Measurements from ENCODE around the gene PPP3CA.

The PPP3CA gene

GRCh38 chr4:101347267-101347556 lies at the start of gene PPP3CA:
Gene PPP3CA (minus strand): TSS chr4:101347526.
- no peak for DNase-seq

- DNase-seq, result no peak
These were observed 45.9 kb upstream of the PPP3CA start for GRCh38 chr4:101393256-101393655.

- DNase-seq, result no peak
These were observed 23.4 kb upstream of the PPP3CA start for GRCh38 chr4:101370663-101371210.

- DNase-seq, result no peak
These were observed 19.9 kb upstream of the PPP3CA start for GRCh38 chr4:101367201-101367600.

GRCh38 chr4:101366331-101366730 lies 19.0 kb upstream of the PPP3CA start:
- no peak for DNase-seq

GRCh38 chr4:101357751-101358150 lies 10.4 kb upstream of the PPP3CA start:
- no peak for DNase-seq

- no peak for DNase-seq
These were observed 9.6 kb upstream of the PPP3CA start for GRCh38 chr4:101356928-101357327.

- DNase-seq, result no peak
These were observed 8.7 kb upstream of the PPP3CA start for GRCh38 chr4:101355767-101356702.

- DNase-seq, result no peak
These were observed 7.9 kb upstream of the PPP3CA start for GRCh38 chr4:101355246-101355645.

GRCh38 chr4:101349801-101350064 lies 2.4 kb upstream of the PPP3CA start:
- no peak for DNase-seq

GRCh38 chr4:101348995-101349800 lies 1.9 kb upstream of the PPP3CA start:
- peak; percentile 56 for DNase-seq

- DNase-seq, result peak; percentile 27
These were observed 1.1 kb upstream of the PPP3CA start for GRCh38 chr4:101348367-101348827.

- DNase-seq, result peak; percentile 93
These were observed 436 bp upstream of the PPP3CA start for GRCh38 chr4:101347557-101348366.

GRCh38 chr4:101346351-101347266 lies 717 bp downstream of the PPP3CA start:
- DNase-seq, result peak; percentile 60

- DNase-seq, result peak; percentile 27
These were observed 1.6 kb downstream of the PPP3CA start for GRCh38 chr4:101345596-101346350.

- peak; percentile 49 for DNase-seq
These were observed 2.1 kb downstream of the PPP3CA start for GRCh38 chr4:101345271-101345595.

GRCh38 chr4:101339332-101339731 lies 8.0 kb downstream of the PPP3CA start:
- DNase-seq, result no peak

GRCh38 chr4:101337688-101338087 lies 9.6 kb downstream of the PPP3CA start:
- no peak for DNase-seq

GRCh38 chr4:101334963-101335572 lies 12.3 kb downstream of the PPP3CA start:
- peak; percentile 11 for DNase-seq

GRCh38 chr4:101332424-101332823 lies 14.9 kb downstream of the PPP3CA start:
- DNase-seq, result no peak

- DNase-seq, result no peak
These were observed 16.3 kb downstream of the PPP3CA start for GRCh38 chr4:101331017-101331416.
